Fibroblast of skin of right quadriceps (primary cell): ENCODE measurements around the gene HOXB7.
A peak's percentile ranks its signal among the peaks of the same experiment; 100 is the strongest.

Experiments used
- DNase-seq: peaks from one replicate; pipeline ENCODE4 v3.0.0-alpha.2; 2013

The HOXB7 gene

DNA sequence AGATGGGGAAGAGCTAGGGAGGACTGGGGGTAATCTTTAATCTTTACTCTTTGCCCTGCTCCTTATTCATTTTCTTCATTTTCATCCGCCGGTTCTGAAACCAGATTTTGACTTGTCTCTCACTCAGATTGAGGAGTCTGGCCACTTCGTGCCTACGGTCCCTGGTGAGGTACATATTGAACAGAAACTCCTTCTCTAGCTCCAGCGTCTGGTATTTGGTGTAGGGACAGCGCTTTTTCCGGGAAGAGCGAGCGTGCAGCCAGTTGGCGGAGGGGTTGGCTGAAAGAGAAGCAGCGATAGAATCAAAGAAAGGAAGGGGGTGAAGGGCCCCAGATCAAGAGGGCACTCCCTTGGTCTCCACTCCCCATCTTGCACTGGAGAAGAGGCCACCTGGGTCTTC lies 12.0 kb upstream of the HOXB7 start:
- DNase-seq = no peak

DNA sequence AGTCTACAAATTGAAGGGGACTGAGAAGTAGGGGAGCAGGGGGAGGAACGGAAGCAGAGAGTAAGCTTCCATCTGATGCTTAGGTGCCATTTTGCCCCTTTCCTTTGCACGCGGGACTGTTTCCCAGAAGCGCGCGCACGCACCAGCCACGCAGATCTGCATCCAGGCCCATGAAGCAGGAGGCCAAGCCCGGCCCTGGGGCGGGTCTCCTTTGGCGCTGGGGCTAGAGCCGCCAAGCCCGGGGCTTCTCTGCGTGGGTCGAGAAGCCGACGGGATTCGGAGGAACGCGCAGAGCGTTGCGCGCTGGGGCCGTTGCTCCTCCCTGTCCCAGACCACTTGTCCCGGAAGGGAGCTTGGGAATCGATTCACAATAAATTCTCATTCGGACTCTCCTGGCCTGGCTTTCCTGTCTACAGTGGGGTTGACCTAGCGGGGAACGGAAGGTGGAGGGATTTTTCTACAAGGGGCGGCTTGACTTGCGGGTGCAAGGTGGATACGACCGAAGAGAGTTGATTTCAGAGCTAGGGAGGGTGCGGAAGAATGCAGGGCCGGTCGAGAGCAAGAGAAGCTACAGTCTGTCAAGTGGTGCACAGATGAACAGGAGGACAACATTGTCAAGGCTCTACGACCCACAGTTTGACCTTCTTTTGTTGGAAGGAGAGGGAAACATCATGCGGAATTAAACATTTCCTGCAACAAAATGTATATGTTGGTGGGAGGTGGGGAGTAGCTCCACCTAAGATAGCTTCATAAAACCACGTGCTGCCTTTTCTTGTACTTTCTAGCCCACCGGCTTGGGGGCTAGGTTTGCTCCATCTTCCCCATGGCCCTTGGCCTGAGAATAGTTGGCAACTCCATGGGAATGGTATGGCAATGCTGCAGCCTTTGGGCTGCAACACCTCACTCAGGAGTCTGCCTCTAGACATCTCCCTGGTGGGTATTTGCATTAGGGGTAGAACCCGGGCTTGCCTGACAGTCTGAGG lies 10.9 kb upstream of the HOXB7 start:
- DNase-seq = no peak

DNA sequence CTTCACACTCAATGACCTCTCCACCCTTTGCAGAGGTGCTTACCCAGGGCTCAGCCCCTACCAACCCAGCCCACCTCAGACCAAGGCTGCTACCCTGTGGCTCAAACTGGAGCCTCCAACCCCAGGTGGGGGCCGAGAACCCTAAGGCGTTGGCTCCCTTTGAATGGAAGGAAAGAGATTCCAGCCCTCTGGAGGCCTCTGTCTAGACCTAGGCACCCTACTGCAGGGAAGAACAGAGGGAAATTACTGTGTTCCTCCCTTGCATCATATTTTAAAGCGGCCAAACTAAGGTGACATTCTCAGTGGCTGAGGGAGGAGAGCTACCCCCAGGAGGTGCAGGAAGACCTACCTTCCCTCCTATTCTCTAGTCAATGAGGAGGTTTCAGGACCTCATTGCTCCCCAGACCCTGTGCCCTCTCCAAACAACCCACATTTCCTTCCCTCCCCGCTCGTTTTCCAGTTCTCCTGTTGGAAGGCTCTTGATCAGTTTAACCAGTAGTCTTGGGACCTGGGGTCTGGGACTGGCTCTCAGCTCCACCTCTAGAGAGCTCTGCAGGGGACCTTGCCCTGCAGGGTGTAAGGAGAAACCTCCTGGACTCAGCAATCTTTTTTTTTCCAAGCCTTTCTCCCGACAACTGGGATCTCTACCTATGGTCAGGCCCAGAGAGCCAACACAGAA lies 9.8 kb upstream of the HOXB7 start:
- DNase-seq = no peak

DNA sequence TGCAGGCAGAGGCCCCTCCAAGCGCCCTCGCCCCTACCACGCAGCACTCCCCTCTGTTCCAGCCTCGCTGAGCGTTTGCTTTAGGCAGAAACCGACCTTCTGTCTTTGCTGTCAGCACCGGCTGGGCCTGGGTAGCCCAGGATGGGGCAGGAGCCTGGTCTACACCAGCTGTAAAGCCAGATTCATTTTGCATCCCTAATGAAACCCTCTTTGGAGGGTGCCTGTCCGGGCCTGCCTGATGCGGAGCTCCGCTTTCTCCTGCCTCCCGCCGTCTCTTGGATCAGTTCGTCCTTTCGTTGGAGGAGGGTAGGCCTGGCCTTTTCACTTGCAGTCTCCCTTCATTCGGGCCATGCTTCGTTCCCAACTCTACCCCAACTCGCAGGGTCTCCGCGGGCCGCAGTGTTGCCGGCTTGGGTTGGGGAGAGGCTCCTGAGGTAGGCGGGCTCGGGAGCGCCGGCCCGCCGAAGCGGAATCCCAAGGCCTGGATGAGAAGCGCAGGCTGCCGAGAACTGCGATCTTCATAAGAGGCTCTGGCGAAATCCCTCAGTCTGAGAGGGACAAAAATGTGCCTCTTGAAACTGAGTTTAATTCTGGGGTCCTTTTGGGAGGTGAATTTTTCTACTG lies 9.1 kb upstream of the HOXB7 start:
- no peak for DNase-seq

DNA sequence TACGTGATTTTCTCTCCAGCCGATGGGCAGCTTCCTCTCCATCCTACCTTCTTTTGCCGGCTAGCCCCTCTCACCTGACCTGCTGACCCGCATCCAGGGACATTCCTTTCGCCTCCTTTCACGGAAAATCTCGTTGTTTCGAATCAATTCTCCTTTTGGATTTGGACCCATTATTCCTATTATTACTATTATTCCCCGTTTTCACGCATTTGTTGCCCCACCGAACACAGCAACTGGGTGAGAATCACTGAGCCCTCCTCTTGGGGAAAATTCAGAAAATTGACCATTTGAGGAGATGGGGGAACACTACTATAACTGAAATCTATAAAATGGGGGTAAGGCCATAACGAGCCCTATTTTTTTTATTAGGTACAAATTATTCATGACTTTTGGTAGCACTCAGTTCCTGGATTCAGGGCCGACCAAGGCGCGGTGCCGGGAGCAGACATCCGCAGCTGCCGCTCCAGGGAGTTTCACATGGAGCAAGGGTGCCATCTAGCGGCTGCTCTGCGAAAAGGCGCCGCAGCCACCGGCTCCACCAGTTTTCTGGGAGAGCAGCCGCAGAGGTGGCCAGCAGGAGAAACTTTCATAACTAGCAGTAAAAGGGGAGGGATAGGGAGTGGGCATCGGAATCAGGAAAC lies 7.6 kb upstream of the HOXB7 start:
- DNase-seq = peak; percentile 79

DNA sequence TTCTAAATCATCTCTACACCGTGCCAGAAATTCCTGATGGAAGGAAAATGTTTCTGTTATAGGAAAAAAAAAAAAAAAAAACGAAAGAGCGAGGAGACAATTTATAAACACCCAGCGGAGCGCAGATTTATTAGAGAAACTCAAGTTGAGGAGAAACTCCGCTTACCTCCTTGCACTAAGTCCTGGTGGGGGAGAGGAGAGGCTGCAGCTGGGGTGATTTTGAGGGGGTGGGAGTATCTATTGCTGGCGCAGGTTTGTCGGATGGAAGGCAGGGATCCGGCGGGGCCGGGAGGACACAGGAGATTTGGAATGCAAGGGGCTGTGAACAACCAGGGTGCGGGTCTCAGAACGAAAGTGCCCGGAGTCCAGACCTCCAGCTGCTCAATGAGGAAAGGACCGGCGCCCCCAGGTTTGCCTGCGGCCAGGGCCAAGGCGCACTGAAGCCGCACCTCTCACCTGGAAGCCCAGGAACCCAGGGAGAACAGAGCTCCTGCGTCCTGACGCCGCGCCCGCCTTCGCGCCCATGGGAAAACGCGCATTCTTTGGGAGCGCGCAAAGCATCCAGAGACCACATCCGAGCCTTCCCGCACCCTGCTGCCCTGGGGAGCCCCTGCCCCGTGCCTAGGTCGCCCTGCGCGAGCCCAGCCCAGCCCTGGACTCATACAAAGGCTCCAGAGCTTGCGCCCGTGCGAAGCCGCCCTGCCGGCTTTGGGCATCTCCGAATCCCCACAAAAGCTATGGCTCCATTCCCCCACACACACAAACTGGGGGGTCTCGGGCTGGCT lies 6.8 kb upstream of the HOXB7 start:
- DNase-seq = no peak

DNA sequence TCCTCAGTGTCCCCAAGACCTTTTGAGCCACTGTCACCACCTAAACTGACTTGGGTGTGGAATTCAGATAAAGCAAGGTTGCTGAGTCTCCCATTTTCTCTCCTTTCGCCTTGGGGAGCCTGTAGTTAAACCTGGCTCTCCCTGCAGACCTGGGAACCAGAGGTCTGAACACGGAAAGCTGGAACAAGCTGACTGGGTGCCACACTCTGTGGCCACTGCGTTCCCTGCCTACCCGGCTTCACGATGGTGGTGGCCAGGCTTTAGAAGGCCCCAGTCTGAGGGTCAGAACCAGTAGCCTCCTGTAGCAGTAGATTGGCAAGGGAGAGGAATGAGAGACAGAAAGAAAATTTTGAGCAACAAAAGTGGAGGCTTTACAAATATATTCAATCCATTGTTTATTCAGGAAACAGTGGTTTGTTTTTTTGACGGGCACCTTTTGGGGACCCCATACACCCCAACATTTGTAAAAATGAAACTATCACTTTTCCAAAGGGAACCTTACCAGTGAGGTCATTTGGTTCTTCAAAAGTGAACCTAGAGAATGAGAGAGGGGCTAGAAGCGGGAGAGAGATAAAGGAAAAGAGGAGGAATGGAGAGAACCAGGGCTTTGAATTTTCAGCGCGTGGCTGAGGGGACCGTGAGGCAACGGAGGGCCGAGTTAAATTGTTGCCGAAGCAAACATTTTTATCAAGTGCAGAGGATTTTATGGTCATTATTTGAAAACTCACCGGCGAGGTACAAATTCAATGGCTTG lies 6.1 kb upstream of the HOXB7 start:
- no peak for DNase-seq

DNA sequence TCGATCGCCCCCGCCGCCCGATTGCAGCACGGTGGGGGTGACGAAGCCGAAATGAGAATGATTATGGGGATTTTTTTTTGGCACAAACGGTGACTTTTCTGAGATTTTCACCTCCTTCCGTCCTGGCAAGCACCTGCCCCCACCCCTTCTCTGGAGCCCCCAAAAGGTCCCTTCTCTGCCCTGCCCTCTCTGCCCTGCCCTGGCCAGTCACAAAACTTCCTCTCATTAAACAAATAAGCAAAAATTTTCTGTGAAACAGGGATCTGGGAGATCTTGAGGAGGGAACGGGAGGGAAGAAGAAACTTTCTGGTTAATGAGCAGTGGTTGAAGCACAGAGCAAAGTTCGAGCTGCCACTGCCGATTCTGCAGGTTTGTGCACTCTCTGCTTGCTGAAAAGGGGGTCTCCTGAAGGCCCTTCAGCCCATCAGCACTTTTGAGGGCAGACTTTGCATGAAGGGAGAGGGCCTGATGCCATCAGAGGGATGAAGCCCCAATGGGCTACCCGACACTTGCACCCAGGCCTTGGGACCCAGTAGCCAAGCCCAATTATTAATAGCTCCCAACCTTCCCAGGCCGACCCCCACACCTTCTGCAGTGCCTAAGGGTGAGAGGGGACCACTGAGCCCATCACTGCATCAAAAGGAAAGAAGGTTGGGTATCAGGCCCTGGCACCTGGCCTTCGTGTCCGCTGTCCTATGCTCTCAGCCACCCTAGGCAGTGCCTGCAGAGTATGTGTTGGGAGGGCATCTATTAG lies 5.3 kb upstream of the HOXB7 start:
- DNase-seq = no peak

DNA sequence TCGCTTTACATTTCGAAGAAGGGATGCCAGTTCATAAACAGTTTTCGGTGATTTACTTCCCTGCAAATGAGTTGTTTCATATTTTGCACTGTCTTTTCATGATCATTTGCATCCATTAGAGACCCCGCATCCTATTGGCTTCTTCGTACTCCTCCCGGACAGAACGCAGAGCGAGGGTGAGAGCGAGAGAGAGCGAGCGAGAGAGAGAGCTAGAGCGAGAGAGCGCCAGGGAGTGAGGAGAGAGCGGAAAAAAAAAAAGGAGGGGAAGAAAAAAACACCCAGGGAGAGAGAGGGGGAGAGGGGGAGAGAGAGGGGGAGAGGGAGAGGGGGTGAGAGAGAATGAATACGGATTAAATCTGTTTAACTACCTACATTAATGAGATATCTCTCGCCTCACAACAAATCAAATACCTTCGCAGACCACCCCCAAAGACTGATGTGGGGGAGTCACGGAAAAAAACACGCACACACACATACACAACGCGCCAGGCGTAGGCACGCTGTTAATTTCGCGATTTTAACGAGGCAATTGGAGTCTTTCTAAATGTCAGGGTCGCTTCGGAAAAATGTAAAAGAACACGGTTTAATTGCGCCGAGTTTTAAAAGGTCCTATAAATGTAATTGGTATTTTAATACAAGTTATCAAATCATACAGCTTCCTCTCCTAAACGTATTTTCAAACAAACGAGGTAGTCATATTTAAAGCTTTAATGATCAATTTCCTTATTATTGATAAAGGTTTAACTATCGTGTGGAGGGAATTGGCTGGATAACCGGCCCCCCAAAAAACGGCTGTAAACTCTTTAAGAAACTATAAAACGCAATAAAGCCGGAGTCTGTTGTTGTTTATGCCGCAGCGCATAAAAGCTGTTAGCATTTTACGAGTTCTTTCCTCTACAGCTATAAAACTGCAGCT lies 4.5 kb upstream of the HOXB7 start, which contains the start of gene HOXB8:
Gene HOXB8, minus strand, starts transcription at position 246 of the 916 bp plus-strand sequence. CDS start 588 bp downstream, outside the sequence.
- no peak for DNase-seq

DNA sequence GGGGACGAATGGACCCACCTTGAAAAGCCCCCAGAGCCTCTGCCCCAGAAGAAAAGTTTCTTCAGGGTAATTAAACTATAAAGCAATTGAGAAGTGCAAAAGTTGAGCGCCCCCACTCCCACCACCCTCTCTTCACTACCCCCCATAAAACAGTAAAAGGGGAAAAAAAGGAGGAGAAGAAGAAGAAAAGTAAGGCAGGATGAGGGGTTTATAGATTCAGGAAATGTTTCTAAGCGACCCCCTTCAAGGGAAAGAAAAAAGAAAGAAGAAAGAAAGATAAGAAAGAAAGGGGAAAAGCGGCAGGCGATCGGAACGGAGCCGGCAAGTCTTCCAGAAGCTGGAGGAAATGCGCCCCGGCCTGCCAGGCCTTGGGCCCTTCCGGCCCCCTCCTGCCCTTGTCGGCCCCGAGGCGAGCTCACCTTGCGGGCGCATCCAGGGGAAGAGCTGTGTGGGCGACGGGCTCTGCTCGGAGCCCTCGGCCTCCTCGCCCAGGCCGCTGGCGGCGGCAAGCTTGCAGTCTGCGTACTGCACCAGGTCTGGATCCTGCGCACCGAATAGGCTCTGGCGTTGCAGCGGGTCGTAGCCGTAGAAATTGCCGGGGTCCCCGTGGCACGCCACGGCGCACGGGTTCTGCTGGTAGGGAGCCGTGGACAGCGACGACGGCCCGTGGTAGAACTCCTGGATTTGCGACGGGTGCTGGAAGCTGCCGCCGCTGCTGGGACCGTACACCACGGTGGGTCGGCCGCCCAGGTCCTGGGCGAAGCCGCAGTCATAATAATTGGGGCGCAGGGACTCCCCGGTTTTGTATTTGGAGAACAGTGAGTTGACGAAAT lies 3.3 kb upstream of the HOXB7 start:
- DNase-seq = no peak

DNA sequence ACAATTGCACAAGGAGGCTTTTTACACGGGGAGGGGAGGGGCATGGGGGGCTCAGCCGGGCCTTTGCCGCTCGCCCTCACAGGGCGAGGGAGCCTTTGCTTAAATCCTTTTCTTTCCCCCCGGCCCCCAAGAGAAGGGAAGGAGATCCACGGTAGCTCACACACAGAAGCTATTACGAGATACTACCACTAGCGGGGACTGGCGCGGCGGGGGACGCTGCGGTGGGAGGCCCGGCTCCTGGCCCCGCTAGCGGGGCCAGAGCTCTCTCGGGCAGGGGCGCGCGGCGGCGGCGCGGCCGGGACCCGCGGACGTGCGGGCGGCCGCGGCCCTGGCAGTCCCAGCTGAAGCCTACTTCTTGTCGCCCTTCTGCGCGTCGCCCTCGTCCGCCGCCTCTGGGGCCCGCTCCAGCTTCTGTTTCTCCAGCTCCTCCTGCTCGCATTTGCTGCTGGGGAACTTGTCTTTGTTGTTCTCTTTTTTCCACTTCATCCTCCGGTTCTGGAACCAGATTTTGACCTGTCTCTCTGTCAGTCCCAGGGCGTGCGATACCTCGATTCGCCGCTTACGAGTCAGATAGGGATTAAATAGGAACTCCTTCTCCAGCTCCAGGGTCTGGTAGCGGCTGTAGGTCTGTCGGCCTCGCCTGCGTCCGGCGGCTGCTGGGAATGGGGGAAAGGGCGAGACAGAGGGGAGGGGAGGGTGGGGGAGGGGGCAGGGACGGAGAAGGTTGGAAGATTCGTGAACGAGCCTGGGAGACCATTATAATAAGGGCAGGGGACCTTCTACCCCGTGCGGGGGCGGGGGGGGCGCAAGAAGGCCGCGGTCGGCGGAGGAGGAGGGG lies 2.3 kb upstream of the HOXB7 start:
- DNase-seq = peak; percentile 58

DNA sequence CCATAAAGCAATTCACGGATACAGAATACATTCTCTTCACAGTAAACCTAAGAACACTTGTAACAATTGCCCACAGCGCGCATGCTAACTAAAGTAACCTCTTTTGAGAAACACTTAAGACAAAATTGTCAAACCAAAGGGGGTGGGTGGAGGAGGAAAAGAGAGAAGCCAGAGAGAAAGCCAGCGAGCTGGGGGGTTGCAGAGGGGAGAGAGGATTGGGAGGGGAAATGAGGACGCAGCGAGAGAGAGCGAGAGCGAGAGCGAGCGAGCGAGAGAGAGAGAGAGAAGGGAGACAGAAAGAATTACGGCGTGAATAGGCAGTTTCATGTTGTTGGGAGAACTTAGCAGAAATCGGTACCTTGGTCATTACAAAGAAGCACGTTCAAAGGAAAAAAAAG lies 1.6 kb upstream of the HOXB7 start:
- peak; percentile 45 for DNase-seq

DNA sequence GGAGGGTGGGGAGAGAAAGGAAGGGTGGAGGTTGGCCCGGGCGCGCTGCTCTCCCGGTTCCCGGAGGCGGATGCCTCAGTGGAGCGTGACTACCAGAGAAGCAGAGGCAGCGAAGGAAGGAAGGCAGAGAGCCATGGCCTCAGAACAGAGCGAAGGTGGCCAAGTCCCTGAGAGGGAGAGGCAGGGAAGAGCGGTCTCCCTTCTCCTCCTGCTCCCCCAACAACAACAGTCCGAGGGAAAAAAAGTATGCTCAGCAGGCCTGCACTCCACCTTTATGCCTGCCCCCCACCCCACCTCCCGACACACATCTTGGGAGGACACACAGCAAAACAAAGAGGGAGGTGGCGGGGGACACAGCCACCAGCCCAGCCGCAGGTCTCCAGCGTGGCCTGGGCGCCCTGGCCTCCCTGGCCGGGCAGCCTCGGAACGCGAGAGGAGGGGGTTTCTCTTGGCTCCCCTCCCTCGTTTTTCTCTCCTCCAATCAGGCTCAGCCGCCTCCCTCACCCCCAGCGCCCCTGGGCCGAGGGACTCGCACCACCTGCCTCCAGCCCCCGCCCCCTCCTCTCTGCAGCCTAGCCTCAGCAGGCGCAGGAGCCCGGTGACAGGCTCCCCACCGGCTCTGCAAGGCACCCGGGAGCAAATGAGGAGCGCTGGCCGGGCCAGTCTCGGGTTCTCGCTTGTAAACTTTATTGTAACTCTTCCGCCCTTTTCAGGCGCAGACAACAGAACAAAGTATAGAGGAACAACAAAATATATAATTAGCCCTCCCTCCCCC lies 1.1 kb upstream of the HOXB7 start:
- no peak for DNase-seq

DNA sequence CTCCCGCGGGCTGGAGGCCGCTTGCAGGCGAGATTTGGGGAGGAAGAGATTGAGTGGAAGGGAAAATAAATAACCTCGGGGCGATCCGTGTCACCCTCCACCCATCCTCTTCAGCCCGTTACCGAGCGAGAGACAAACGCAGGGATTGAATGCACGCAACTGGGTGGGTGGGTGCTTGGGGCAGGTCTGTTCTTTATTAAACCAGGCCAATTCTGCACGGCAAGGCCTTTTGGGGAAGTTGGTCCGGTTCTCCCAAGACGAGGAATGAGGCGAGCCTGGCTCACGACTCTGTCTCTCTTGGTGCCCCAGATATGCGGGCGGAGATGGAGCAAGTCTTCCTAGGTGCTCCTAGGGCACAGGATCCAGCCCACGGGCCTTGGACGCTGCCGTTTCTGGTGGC lies 396 bp upstream of the HOXB7 start:
- peak; percentile 24 for DNase-seq

DNA sequence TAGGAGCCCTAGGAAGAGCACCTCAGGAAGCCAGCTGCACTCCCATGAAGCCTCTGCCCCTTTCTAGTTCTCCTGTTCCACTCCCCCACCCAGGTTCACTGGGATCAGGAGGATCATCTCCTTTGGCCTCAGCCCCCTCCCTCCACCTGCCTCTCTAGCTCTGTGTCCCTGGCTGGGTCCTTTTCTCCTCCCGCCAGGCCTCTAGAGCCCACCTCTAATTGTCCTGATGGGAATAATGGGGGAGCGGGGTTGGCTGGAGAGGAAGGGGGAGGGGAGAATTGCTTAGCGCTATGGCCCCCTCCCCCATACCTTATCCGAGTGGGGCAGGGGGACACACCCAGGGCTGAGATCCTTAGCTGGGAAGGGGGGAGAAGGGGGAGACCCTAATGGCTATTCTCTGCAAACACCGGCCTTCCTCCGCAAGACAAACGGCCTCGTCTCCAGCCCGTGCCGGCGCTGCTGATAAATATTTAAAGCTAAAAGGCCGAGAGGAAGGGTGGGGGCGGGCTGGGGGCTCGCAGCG lies 997 bp downstream of the HOXB7 start:
- DNase-seq = no peak

DNA sequence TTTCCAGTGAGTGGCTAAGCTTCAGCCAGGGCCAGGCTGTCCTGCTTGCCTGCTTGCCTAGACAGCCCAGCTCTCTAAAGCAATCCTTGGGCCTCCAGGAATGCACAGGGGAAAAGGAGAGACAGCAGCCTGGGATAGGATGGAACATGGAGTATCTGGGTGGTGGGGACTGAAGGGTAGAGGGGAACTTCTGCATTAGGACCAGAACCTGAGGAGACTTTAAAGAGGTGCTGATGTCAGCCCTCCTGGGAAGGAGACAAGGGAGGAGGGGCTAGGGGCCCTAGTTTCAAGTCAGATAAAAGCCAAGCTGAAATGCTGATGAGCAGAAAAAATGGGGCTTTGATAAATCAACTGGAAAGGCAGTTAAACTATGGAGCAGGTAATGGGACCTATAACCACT lies 1.8 kb downstream of the HOXB7 start:
- DNase-seq = no peak

DNA sequence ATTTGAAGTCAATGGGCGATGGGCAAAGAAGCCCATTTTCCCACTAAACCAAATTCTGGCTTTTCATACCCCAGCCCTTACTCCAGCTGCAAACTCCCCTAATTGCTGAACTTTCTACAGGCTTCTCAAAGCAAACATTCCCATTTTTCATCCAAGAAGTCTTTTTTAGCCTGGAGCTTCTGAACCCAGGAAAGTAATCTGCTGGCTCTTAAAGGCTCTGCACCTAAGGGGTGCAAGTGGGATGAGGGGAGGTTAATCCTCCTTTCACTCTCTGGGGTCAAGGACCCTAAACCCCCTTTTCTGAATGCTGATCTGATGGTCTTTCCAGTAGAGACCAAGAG lies 2.4 kb downstream of the HOXB7 start:
- DNase-seq = no peak
